Neural cell (in vitro differentiated cells): ENCODE data around the gene ARHGEF40. TPM values are rescaled to one million over a fixed set of nuclear protein-coding genes. Genes with fewer than 3 reads are reported as not detected.

Source experiments
- H2AFZ ChIP-seq: fragments of 200-600, 300-800 bp; sonication (generic), shearing (Covaris generic); 2 replicates; pipeline ENCODE4 v1.6.0; 2014; ENCODE audit warnings: low read depth, mild to moderate bottlenecking, antibody characterized with exemption, low read length, moderate library complexity
- H3F3A ChIP-seq: fragments of 200-600 bp; shearing (Covaris generic); 2 replicates; pipeline ENCODE4 v1.6.1; 2016; ENCODE audit warnings: mild to moderate bottlenecking, moderate library complexity, mixed read lengths, antibody characterized with exemption, low read length; ENCODE audit not compliant: insufficient read depth, poor library complexity, severe bottlenecking
- H3K27ac ChIP-seq: fragments of 200-600, 300-800 bp; sonication (generic), shearing (Covaris generic); 2 replicates; pipeline ENCODE4 v1.5.1; 2014; ENCODE audit warnings: mild to moderate bottlenecking, low read length, moderate library complexity
- H3K27me3 ChIP-seq: fragments of 300-800, 200-600 bp; sonication (generic), shearing (Covaris generic); 2 replicates; pipeline ENCODE4 v1.6.0; 2014; ENCODE audit warnings: mild to moderate bottlenecking, low read depth, low read length, moderate library complexity; ENCODE audit not compliant: insufficient read depth
- H3K36me3 ChIP-seq: fragments of 300-800, 200-600 bp; sonication (generic), shearing (Covaris generic); 2 replicates; pipeline ENCODE4 v1.5.1; 2014; ENCODE audit warnings: mild to moderate bottlenecking, antibody characterized with exemption, low read length, moderate library complexity; ENCODE audit not compliant: insufficient read depth
- H3K4me2 ChIP-seq: fragments of 300-800, 200-600 bp; sonication (generic), shearing (Covaris generic); 2 replicates; pipeline ENCODE4 v1.6.0; 2014; ENCODE audit warnings: mild to moderate bottlenecking, low read length
- H3K4me3 ChIP-seq: fragments of 300-800, 200-600 bp; sonication (generic), shearing (Covaris generic); 2 replicates; pipeline ENCODE4 v1.5.1; 2014; ENCODE audit warnings: mild to moderate bottlenecking, low read length, moderate library complexity
- H3K79me2 ChIP-seq: fragments of 200-600 bp; shearing (Covaris generic); replicated peaks from 2 replicates; pipeline ENCODE4 v1.6.0; 2014; ENCODE audit warnings: mild to moderate bottlenecking, low read length, moderate library complexity; ENCODE audit not compliant: insufficient read depth
- H3K9ac ChIP-seq: fragments of 300-800, 200-600 bp; sonication (generic), shearing (Covaris generic); 2 replicates; pipeline ENCODE4 v1.6.1; 2016; ENCODE audit warnings: mild to moderate bottlenecking, low read length, mixed read lengths
- H3K9me2 ChIP-seq: fragments of 200-600 bp; shearing (Covaris generic); 2 replicates; pipeline ENCODE4 v1.6.1; 2016; ENCODE audit warnings: mild to moderate bottlenecking, low read length, mixed read lengths; ENCODE audit not compliant: insufficient read depth
- H3K9me3 ChIP-seq: fragments of 200-600, 300-800 bp; sonication (generic), shearing (Covaris generic); 2 replicates; pipeline ENCODE4 v1.6.1; 2016; ENCODE audit warnings: mild to moderate bottlenecking, mixed run types, low read length, moderate library complexity, mixed read lengths
- H4K20me1 ChIP-seq: fragments of 200-600 bp; shearing (Covaris generic); 2 replicates; pipeline ENCODE4 v1.6.1; 2016; ENCODE audit warnings: mild to moderate bottlenecking, mixed run types; ENCODE audit not compliant: insufficient read depth
- CTCF ChIP-seq: fragments of 450-650 bp; IDR thresholded peaks from 2 replicates; pipeline ENCODE4 v1.5.1; 2014; ENCODE audit warnings: antibody characterized with exemption, mild to moderate bottlenecking, moderate library complexity; ENCODE audit not compliant: poor library complexity, severe bottlenecking
- EP300 ChIP-seq: fragments of 450-650 bp; conservative IDR thresholded peaks from 2 replicates; pipeline ENCODE4 v1.6.1; 2014; ENCODE audit warnings: antibody characterized with exemption, mild to moderate bottlenecking, moderate library complexity; ENCODE audit not compliant: poor library complexity, severe bottlenecking
- EZH2 ChIP-seq: fragments of 200-600, 300-800 bp; shearing (Covaris generic), sonication (generic); IDR thresholded peaks from 2 replicates; pipeline ENCODE4 v1.6.1; 2014; ENCODE audit warnings: antibody characterized with exemption, low read length, borderline replicate concordance, mild to moderate bottlenecking; ENCODE audit not compliant: insufficient read depth, poor library complexity, severe bottlenecking
- MXI1 ChIP-seq: fragments of 450-650 bp; conservative IDR thresholded peaks from 2 replicates; pipeline ENCODE4 v1.6.1; 2014; ENCODE audit warnings: antibody characterized with exemption, mild to moderate bottlenecking; ENCODE audit not compliant: poor library complexity, severe bottlenecking
- POLR2AphosphoS5 ChIP-seq: IDR thresholded peaks from 2 replicates; pipeline ENCODE4 v1.6.1; 2012
- RAD21 ChIP-seq: fragments of 450-650 bp; conservative IDR thresholded peaks from 2 replicates; pipeline ENCODE4 v1.6.1; 2014; ENCODE audit warnings: antibody characterized with exemption, mild to moderate bottlenecking, moderate library complexity
- SMC3 ChIP-seq: fragments of 450-650 bp; conservative IDR thresholded peaks from 2 replicates; pipeline ENCODE4 v1.6.1; 2014; ENCODE audit warnings: antibody characterized with exemption, mild to moderate bottlenecking, moderate library complexity; ENCODE audit not compliant: poor library complexity
- TAF1 ChIP-seq: IDR thresholded peaks from 2 replicates; pipeline ENCODE4 v1.6.1; 2012; ENCODE audit warnings: low read depth
- polyA plus RNA-seq: library from polyadenylated mRNA; depleted of rRNA; stranded (reverse); fragments of >200 nt; gene quantifications from 2 replicates; pipeline ENCODE4 v1.2.3, GENCODE V29; 2014
- TF ChIP-seq, protein P1 (sequence below): IDR thresholded peaks from 2 replicates; pipeline ENCODE4 v1.6.1; 2012; ENCODE audit warnings: borderline replicate concordance

ARHGEF40 gene
- polyA plus RNA-seq, 1 donor from 2014 or later = 28.9 TPM

- peak overlapping the region; percentile 69 for H3K9ac ChIP-seq
- peak overlapping the region; percentile 77 for H3K4me3 ChIP-seq
- H3K9me2 ChIP-seq = no peaks in the 10 kb centered on the region
- H3F3A ChIP-seq = no peaks in the 10 kb centered on the region
- no peaks in the 10 kb centered on the region for H3K79me2 ChIP-seq
- no peaks in the 10 kb centered on the region for H4K20me1 ChIP-seq
- peak overlapping the region; percentile 45 for H2AFZ ChIP-seq
- no peak overlapping the region for H3K4me2 ChIP-seq
- H3K27ac ChIP-seq = no peak overlapping the region
- H3K27me3 ChIP-seq = peaks cover 19% of the 10 kb centered on the region
- no peak for TF ChIP-seq TAF1
- TF ChIP-seq MXI1 = peak; percentile 4
- no peaks in the 10 kb centered on the region for H3K9me3 ChIP-seq
- no peaks in the 10 kb centered on the region for H3K36me3 ChIP-seq
Measured at GRCh38 chr14:21023817-21024584, 46.1 kb upstream of the ARHGEF40 start.

GRCh38 chr14:21024585-21025370 lies 45.3 kb upstream of the ARHGEF40 start, which contains the start of gene NDRG2:
Gene NDRG2 (minus strand): TSS chr14:21025061. CDS start chr14:21023315, 1,746 bp downstream.
- H3K4me3 ChIP-seq = peak within 1 kb of the TSS; percentile 77
- TF ChIP-seq MXI1 (peak; percentile 48), POLR2AphosphoS5 (peak; percentile 46), RAD21 (peak; percentile 8), EP300 (no peak), CTCF (no peak), TAF1 (no peak), EZH2 (no peak), SMC3 (peak; percentile 33)
- TF ChIP-seq, protein P1, sequence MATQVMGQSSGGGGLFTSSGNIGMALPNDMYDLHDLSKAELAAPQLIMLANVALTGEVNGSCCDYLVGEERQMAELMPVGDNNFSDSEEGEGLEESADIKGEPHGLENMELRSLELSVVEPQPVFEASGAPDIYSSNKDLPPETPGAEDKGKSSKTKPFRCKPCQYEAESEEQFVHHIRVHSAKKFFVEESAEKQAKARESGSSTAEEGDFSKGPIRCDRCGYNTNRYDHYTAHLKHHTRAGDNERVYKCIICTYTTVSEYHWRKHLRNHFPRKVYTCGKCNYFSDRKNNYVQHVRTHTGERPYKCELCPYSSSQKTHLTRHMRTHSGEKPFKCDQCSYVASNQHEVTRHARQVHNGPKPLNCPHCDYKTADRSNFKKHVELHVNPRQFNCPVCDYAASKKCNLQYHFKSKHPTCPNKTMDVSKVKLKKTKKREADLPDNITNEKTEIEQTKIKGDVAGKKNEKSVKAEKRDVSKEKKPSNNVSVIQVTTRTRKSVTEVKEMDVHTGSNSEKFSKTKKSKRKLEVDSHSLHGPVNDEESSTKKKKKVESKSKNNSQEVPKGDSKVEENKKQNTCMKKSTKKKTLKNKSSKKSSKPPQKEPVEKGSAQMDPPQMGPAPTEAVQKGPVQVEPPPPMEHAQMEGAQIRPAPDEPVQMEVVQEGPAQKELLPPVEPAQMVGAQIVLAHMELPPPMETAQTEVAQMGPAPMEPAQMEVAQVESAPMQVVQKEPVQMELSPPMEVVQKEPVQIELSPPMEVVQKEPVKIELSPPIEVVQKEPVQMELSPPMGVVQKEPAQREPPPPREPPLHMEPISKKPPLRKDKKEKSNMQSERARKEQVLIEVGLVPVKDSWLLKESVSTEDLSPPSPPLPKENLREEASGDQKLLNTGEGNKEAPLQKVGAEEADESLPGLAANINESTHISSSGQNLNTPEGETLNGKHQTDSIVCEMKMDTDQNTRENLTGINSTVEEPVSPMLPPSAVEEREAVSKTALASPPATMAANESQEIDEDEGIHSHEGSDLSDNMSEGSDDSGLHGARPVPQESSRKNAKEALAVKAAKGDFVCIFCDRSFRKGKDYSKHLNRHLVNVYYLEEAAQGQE = no peak
- H3K27ac ChIP-seq = no peak within 1 kb of the TSS
- H2AFZ ChIP-seq = peak within 1 kb of the TSS; percentile 45
- peak within 1 kb of the TSS; percentile 48 for H3K4me2 ChIP-seq
- H3K9me3 ChIP-seq = no peaks in the 10 kb centered on the region
- no peaks in the 10 kb centered on the region for H4K20me1 ChIP-seq
- no peaks in the 10 kb centered on the region for H3F3A ChIP-seq
- H3K79me2 ChIP-seq = no peaks in the 10 kb centered on the region
- H3K27me3 ChIP-seq = peaks cover 19% of the 10 kb centered on the region
- H3K9ac ChIP-seq = peak within 1 kb of the TSS; percentile 69
- no peaks in the 10 kb centered on the region for H3K36me3 ChIP-seq
- no peaks in the 10 kb centered on the region for H3K9me2 ChIP-seq
